HEK293 (cell line): ENCODE data around the gene APBB2.

ENCODE experiments used
- GLI4 ChIP-seq: fragments of 450-650 bp; formaldehyde crosslinking; IDR thresholded peaks from 2 replicates; pipeline ENCODE4 v1.5.1; 2016; ENCODE audit warnings: missing biosample characterization, missing genetic modification characterization
- ZBTB1 ChIP-seq: fragments of 450-650 bp; formaldehyde crosslinking; IDR thresholded peaks from 2 replicates; pipeline ENCODE4 v1.5.1; 2016; ENCODE audit warnings: missing biosample characterization, missing genetic modification characterization
- TF ChIP-seq, protein P1 (sequence below): fragments of 450-650 bp; formaldehyde crosslinking; IDR thresholded peaks from 2 replicates; pipeline ENCODE4 v1.5.1; 2016; ENCODE audit warnings: missing biosample characterization, missing genetic modification characterization, low read depth
- TF ChIP-seq, protein P2 (sequence below): fragments of 450-650 bp; formaldehyde crosslinking; IDR thresholded peaks from 2 replicates; pipeline ENCODE4 v1.5.1; 2016; ENCODE audit warnings: missing biosample characterization, missing genetic modification characterization, low read depth

DNA sequence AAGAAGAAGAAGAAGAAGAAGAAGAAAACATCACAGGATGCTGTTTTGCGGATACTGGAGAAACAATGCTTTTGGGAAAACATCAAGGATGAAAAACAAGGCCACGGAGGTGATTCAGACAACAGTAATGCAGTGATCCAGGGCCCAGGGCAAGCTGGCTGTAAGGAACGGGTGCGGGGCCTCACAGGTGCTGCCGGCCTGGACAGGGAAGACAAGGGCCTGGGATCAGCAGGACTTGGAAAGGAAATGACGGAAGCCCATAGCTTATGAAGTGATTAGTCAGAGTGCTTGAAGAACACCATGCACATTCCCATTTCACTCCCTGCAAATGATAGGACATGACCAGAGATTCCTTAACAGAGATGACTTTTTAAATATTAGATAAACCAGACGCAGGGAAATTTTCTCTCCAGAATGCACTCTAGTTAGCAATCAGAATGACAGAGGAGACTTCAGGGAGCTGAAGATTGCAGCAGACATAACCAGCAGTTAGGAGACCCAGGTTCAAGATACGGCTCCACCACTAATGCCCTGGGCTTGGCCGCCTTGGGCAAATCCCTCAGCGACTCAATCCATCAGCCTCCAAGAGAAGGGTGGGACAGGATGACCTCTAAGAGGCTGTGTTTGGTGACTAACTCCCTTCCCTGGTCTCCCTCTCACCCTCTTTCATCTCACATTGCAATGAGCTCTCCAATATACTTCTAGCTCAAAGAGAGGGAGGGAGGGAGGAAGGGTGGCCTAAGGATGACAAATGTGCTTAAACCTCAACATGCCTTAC, 54.1 kb downstream of the APBB2 start:
- TF ChIP-seq ZBTB1 (no peak), GLI4 (no peak)
- TF ChIP-seq, protein P1, sequence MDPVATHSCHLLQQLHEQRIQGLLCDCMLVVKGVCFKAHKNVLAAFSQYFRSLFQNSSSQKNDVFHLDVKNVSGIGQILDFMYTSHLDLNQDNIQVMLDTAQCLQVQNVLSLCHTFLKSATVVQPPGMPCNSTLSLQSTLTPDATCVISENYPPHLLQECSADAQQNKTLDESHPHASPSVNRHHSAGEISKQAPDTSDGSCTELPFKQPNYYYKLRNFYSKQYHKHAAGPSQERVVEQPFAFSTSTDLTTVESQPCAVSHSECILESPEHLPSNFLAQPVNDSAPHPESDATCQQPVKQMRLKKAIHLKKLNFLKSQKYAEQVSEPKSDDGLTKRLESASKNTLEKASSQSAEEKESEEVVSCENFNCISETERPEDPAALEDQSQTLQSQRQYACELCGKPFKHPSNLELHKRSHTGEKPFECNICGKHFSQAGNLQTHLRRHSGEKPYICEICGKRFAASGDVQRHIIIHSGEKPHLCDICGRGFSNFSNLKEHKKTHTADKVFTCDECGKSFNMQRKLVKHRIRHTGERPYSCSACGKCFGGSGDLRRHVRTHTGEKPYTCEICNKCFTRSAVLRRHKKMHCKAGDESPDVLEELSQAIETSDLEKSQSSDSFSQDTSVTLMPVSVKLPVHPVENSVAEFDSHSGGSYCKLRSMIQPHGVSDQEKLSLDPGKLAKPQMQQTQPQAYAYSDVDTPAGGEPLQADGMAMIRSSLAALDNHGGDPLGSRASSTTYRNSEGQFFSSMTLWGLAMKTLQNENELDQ (tag by site-specific recombination): no peak
- TF ChIP-seq, protein P2, sequence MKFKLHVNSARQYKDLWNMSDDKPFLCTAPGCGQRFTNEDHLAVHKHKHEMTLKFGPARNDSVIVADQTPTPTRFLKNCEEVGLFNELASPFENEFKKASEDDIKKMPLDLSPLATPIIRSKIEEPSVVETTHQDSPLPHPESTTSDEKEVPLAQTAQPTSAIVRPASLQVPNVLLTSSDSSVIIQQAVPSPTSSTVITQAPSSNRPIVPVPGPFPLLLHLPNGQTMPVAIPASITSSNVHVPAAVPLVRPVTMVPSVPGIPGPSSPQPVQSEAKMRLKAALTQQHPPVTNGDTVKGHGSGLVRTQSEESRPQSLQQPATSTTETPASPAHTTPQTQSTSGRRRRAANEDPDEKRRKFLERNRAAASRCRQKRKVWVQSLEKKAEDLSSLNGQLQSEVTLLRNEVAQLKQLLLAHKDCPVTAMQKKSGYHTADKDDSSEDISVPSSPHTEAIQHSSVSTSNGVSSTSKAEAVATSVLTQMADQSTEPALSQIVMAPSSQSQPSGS (tag by site-specific recombination): no peak
